ENCODE results near the gene ZNF823. TPM values are rescaled to one million over a fixed set of nuclear protein-coding genes. Genes with fewer than 3 reads are reported as not detected.

Gene ZNF823
- polyA plus RNA-seq, 2 of the 4 experiments (the other 2 are of a cell fraction) = 2.9 to 3.7 TPM

DNA sequence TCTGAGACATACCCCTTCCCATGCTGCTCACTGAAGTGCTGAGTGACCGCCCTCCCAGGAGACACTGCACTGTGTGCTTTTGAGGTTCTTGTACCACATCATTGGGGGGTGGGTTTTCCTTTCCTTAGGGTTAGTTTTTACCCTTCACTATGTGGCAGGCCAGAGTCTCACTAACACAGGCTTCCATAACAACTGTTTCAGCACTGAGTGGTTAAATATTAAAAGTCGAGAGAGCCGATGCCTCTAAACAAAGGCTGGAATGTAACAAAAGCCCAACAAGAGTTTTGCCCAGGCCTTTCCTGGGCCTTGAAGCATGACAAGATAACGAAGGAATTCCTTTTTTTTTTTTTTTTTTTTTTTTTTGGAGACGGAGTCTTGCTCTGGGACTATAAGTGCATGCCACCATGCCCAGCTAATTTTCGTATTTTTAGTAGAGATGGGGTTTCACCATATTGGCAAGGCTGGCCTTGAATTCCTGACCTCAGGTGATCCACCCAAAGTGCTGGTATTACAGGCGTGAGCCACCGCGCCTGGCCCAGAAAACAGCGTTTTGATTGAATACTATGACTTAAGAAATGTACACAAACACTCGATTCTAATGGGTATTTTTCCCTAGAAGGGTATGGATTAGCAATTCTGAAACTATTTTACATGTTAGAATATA lies 46.5 kb downstream of the ZNF823 start:
- Histone ChIP-seq H3K4me1 (no peaks in the 10 kb centered on the region), H3K4me2 (no peak overlapping the region), H3K27ac (no peak overlapping the region), H3K4me3 (no peak overlapping the region), H3K9me3 (peaks cover 3% of the 10 kb centered on the region; the same call in 2 of the 3 replicates)
- TF ChIP-seq, protein P1, sequence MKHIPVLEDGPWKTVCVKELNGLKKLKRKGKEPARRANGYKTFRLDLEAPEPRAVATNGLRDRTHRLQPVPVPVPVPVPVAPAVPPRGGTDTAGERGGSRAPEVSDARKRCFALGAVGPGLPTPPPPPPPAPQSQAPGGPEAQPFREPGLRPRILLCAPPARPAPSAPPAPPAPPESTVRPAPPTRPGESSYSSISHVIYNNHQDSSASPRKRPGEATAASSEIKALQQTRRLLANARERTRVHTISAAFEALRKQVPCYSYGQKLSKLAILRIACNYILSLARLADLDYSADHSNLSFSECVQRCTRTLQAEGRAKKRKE (CRISPR knock-in tag; IDR thresholded peaks at IDR 0.05; ENCODE audit: low read depth) = no peak
- no peak for TF ChIP-seq HDAC2 (IDR thresholded peaks at IDR 0.05)
- no peak for TF ChIP-seq KDM5A (IDR thresholded peaks at IDR 0.05)
- TF ChIP-seq CHD2 (IDR thresholded peaks at IDR 0.05; ENCODE audit: low read length, partially characterized antibody) = no peak
- TF ChIP-seq NR3C1 (IDR thresholded peaks at IDR 0.05) = no peak
- TF ChIP-seq RARB (CRISPR knock-in tag; IDR thresholded peaks at IDR 0.05) = no peak
- TF ChIP-seq JUNB (IDR thresholded peaks at IDR 0.05) = no peak
- TF ChIP-seq CHD4 (IDR thresholded peaks at IDR 0.05; ENCODE audit: borderline replicate concordance) = no peak
- TF ChIP-seq FOSB (CRISPR knock-in tag; IDR thresholded peaks at IDR 0.05) = no peak
- TF ChIP-seq NPAS2 (CRISPR knock-in tag; IDR thresholded peaks at IDR 0.05; ENCODE audit: borderline replicate concordance) = no peak
- TF ChIP-seq, protein P2, sequence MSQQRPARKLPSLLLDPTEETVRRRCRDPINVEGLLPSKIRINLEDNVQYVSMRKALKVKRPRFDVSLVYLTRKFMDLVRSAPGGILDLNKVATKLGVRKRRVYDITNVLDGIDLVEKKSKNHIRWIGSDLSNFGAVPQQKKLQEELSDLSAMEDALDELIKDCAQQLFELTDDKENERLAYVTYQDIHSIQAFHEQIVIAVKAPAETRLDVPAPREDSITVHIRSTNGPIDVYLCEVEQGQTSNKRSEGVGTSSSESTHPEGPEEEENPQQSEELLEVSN (IDR thresholded peaks at IDR 0.05; ENCODE audit: borderline replicate concordance, low read depth) = no peak
- TF ChIP-seq PHF8 (IDR thresholded peaks at IDR 0.05; ENCODE audit: borderline replicate concordance, low read depth) = no peak
- TF ChIP-seq KDM1A (IDR thresholded peaks at IDR 0.05; ENCODE audit: low read depth) = no peak
- 53% methylated on average over 11 of the region's 11 CpGs for WGBS (ENCODE audit: missing lambda C conversion rate)
- ATAC-seq = no peak
- FAIRE-seq = no peak
- ChIA-PET POLR2A (no interaction called here), CTCF (no interaction called here)
- no peak for DNase-seq (ENCODE audit: low read depth in 1 of 2, low spot score in 1 of 2)

DNA sequence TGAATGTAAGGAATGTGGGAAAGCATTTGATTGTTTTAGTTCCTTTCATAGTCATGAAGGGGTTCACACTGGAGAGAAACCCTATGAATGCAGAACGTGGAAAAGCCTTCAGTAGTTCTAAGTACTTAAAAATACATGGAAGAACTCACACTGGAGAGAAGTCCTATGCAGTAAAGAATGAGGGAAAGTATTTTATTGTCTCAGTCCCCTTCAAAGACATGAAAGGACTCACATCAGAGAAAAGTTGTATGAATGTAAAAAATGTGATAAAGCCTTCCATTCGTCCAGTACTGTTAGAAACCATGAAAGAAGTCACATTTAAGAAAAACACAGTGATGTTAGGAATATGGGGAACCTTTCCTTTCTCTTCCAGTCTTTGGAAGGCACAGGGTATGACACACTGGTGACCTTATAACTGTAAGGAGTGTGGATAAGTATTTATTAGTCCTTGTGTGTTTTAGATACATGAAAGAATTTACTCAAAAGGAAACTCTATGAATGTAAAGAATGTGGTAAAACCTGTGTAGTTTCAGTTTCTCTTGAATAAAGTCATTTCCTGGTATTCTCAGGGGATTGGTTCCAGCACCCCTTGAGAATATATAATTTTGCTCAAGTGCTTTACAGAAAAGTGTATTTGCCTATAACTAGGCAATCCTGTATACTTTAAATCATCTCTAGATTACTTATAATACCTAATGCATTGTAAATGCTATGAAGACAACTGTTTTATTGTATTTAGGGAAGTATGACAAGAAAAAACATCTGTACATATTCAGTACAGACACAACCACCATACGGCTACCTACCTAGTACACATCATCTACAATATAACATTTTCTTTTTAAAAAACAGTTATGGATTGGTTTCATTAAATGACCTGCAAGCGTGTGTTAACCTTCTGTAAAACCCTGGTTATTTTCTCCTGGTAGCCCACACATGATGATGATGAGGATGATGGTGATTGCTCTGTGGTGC lies 52.8 kb downstream of the ZNF823 start:
- DNase-seq (ENCODE audit: low read depth in 1 of 2, low spot score in 1 of 2) (no peak), ATAC-seq (no peak), FAIRE-seq (no peak)
- H3K4me2 ChIP-seq = no peak overlapping the region
- H3K9me3 ChIP-seq = peaks cover 10% of the 10 kb centered on the region; the same call in 1 of the 3 replicates
- ChIA-PET CTCF (no interaction called here), POLR2A (no interaction called here)
- 2% methylated on average over 4 of the region's 4 CpGs for WGBS (ENCODE audit: missing lambda C conversion rate)
- H3K4me3 ChIP-seq = no peak overlapping the region
- no peaks in the 10 kb centered on the region for H3K4me1 ChIP-seq
- TF ChIP-seq FOXS1 (CRISPR knock-in tag; IDR thresholded peaks at IDR 0.05) = no peak
- no peak overlapping the region for H3K27ac ChIP-seq

DNA sequence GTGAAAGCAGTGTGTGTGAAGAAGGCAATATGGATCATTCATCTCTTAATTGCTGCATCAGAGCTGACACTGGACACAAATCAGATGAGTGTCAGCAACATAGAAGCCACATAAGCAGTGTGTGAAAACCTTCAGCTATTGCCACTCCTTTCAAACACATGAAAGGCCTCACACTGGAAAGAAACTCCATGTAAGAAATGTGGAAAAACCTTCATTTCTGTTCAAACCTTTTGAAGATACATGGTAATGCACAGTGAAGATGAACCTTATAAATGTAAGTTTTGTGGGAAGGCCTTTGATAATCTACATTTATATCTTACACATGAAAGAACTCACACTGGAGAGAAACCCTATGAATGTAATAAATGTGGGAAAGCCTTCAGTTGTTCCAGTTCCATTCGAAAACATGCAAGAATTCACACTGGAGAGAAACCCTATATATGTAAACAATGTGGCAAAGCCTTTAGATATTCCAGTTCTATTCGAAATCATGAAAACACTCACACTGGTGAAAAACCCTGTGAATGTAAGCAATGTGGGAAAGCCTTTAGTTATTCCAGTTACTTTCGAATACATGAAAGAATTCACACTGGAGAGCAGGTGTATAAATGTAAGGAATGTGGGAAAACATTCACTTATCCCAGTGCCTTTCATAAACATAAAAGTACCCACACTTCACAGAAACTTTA lies 53.6 kb downstream of the ZNF823 start:
- Histone ChIP-seq H3K4me1 (no peaks in the 10 kb centered on the region), H3K4me3 (no peak overlapping the region), H3K9me3 (peaks cover 10% of the 10 kb centered on the region; the same call in 1 of the 3 replicates), H3K4me2 (no peak overlapping the region), H3K27ac (no peak overlapping the region)
- ATAC-seq (no peak), DNase-seq (ENCODE audit: low read depth in 1 of 2, low spot score in 1 of 2) (no peak), FAIRE-seq (no peak)
- ChIA-PET POLR2A (no interaction called here), CTCF (no interaction called here)
- WGBS (ENCODE audit: missing lambda C conversion rate) = 2% methylated on average over 3 of the region's 3 CpGs
- TF ChIP-seq FOSL2 (IDR thresholded peaks at IDR 0.05) = no peak
- TF ChIP-seq FOSL2 (CRISPR knock-in tag; IDR thresholded peaks at IDR 0.05) = no peak
- TF ChIP-seq HOXB13 (CRISPR knock-in tag; IDR thresholded peaks at IDR 0.05; ENCODE audit: low read depth) = no peak
- TF ChIP-seq, protein P1 (CRISPR knock-in tag; IDR thresholded peaks at IDR 0.05; ENCODE audit: low read depth) = no peak
- TF ChIP-seq, protein P3, sequence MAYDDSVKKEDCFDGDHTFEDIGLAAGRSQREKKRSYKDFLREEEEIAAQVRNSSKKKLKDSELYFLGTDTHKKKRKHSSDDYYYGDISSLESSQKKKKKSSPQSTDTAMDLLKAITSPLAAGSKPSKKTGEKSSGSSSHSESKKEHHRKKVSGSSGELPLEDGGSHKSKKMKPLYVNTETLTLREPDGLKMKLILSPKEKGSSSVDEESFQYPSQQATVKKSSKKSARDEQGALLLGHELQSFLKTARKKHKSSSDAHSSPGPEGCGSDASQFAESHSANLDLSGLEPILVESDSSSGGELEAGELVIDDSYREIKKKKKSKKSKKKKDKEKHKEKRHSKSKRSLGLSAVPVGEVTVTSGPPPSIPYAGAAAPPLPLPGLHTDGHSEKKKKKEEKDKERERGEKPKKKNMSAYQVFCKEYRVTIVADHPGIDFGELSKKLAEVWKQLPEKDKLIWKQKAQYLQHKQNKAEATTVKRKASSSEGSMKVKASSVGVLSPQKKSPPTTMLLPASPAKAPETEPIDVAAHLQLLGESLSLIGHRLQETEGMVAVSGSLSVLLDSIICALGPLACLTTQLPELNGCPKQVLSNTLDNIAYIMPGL (CRISPR knock-in tag; IDR thresholded peaks at IDR 0.05; ENCODE audit: borderline replicate concordance) = no peak
- TF ChIP-seq CEBPB (IDR thresholded peaks at IDR 0.05) = no peak
- TF ChIP-seq, protein P4, sequence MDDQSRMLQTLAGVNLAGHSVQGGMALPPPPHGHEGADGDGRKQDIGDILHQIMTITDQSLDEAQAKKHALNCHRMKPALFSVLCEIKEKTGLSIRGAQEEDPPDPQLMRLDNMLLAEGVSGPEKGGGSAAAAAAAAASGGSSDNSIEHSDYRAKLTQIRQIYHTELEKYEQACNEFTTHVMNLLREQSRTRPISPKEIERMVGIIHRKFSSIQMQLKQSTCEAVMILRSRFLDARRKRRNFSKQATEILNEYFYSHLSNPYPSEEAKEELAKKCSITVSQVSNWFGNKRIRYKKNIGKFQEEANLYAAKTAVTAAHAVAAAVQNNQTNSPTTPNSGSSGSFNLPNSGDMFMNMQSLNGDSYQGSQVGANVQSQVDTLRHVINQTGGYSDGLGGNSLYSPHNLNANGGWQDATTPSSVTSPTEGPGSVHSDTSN (IDR thresholded peaks at IDR 0.05) = no peak
- TF ChIP-seq, protein P5, sequence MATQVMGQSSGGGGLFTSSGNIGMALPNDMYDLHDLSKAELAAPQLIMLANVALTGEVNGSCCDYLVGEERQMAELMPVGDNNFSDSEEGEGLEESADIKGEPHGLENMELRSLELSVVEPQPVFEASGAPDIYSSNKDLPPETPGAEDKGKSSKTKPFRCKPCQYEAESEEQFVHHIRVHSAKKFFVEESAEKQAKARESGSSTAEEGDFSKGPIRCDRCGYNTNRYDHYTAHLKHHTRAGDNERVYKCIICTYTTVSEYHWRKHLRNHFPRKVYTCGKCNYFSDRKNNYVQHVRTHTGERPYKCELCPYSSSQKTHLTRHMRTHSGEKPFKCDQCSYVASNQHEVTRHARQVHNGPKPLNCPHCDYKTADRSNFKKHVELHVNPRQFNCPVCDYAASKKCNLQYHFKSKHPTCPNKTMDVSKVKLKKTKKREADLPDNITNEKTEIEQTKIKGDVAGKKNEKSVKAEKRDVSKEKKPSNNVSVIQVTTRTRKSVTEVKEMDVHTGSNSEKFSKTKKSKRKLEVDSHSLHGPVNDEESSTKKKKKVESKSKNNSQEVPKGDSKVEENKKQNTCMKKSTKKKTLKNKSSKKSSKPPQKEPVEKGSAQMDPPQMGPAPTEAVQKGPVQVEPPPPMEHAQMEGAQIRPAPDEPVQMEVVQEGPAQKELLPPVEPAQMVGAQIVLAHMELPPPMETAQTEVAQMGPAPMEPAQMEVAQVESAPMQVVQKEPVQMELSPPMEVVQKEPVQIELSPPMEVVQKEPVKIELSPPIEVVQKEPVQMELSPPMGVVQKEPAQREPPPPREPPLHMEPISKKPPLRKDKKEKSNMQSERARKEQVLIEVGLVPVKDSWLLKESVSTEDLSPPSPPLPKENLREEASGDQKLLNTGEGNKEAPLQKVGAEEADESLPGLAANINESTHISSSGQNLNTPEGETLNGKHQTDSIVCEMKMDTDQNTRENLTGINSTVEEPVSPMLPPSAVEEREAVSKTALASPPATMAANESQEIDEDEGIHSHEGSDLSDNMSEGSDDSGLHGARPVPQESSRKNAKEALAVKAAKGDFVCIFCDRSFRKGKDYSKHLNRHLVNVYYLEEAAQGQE (IDR thresholded peaks at IDR 0.05) = no peak
- TF ChIP-seq SMC3 (IDR thresholded peaks at IDR 0.05) = no peak

All from A549 (cell line).